Uterus (tissue), 2 donors: ENCODE data around the gene GTF2A1.

Experiments
- CTCF ChIP-seq, 4 experiments: fragments of 200-600 bp in 2 of 4; fragments of 450-650 bp in 2 of 4; sonication (generic) in 2 of 4; IDR thresholded peaks; one replicate each; pipeline ENCODE4 v1.5.1; 2016 to 2019; ENCODE audit warnings: antibody characterized with exemption in 4 of 4, mild to moderate bottlenecking in 2 of 4, moderate library complexity in 1 of 4
- POLR2A ChIP-seq, 2 donors: fragments of 450-650 bp; IDR thresholded peaks; one replicate each; pipeline ENCODE4 v1.6.1; 2016; ENCODE audit warnings: antibody characterized with exemption in 2 of 2, mild to moderate bottlenecking in 1 of 2, moderate library complexity in 1 of 2

- TF ChIP-seq CTCF (IDR thresholded peaks at IDR 0.05) (peak; percentile 42 to 65 (median 54)), POLR2A (IDR thresholded peaks at IDR 0.05) (no peak)
Measured at GRCh38 chr14:81164167-81164774, 56.5 kb downstream of the GTF2A1 start.
